ENCODE measurements around the gene SLC12A5.
A peak's percentile ranks its signal among the peaks of the same experiment; 100 is the strongest.

SLC12A5 gene

DNA sequence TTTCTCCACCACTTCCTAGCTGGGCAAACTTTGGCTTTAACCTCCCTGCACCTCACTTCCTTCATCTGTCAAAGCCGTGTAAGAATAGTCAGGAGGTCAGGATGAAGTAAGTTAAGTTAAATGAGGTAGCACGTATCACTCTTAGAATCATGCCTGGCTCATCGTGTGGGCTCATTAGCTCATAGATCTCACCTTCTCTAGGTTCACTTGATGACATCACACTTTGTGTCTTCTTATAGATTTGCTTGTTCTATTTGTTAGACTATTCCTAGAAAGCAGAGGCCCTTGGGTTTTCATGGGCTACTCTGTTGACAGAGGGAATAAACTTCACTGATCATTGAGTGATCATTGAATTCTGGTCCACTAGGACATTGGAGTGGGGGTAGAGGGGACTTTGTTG lies 72.9 kb downstream of the SLC12A5 start:
- no peak for DNase-seq (ENCODE audit: insufficient read length, low spot score)
- no peak for FAIRE-seq

DNA sequence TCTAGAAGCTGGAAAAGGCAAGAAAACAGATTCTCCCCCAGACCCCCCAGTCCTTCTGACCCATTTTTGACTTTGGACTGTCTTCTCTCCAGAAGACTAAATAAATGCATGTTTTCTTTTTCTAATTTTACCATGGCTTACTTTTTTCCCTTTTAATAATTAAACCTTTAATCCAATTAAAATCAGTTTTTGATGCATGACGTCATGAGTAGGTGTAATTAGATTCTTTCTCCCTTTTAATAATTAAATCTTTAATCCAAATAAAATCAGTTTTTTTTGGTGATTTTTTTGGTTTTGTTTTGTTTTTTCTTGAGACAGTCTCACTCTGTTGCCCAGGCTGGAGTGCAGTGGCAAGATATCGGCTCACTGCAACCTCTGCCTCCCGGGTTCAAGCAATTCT lies 73.9 kb downstream of the SLC12A5 start:
- no peak for FAIRE-seq
- DNase-seq (ENCODE audit: insufficient read length, low spot score): no peak

DNA sequence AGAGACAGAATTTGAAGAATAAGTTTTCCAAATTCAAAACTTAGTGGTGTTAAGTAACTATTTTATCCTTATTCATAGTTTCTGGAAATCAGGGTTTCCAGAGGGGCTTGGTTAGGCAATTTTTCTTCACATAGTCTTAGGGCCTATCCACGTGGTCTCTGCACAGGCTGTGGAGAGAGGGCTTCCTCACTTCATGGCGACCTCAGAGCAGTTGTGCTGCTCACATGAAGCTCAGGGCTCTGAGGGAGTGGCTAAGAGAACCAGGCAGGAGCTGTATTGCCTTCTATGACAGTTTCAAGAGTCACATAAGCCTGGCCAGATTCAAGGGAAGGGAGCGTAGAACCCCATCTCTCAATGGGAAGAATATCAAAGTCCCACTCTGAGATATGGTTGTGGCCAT lies 75.2 kb downstream of the SLC12A5 start:
- FAIRE-seq (no peak), DNase-seq (ENCODE audit: insufficient read length, low spot score) (no peak)

DNA sequence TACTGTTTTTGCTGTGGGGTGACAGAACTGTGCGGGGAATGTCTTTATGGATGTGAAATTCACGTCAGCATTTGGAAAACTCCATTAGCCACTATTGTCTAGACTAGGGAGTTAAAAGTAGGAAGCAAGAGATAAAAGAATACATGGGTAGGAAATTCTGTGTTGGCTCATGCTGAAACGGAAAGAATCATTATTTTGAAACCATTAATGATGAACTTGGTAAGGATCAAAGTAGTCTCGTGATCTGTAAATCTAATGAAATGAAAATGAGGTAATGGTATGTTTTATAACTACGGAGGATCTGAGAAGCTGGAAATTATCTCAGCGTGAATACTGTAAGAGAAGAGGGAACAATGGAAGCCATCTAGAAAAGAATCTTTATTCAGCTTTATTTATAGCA lies 78.0 kb downstream of the SLC12A5 start:
- DNase-seq (ENCODE audit: insufficient read length, low spot score) (no peak), FAIRE-seq (peak; percentile 28)

DNA sequence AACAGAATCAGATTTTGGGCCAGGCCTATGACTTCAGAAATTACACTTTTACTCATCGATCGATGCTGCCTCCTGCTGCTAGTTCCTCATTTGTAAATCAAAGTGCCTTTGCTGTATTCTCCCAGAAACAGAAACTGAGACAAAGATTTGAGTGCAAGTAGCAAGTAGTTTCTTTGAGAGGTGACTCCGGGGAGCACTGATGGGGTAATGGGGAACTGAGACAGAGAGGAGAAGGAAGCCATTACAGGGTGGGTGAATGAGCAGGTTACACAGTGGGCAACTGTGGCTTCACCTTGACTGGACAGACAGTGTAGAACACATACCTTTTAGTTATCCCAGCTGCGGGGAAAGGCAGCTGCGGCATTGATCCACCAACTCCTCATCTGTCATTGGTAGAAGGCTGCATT lies 79.4 kb downstream of the SLC12A5 start:
- DNase-seq (ENCODE audit: insufficient read length, low spot score): no peak

DNA sequence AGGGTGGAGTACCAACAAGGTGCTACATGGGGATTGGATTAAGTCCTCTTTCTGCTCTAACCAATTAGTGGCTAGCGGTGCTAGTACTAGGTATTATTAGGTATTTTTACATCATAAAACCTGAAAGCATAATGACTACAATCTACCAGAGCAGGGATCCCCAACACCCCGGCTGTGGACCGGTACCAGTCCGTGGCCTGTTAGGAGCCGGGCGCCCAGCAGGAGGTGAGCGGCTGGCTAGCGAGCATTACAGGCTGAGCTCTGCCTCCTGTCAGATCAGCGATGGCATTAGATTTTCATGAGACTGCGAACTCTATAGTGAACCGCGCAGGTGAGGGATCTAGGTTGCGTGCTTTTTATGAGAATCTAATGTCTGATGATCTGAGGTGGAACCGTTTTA lies 80.0 kb downstream of the SLC12A5 start:
- DNase-seq (ENCODE audit: insufficient read length, low spot score) (no peak), FAIRE-seq (no peak)

More for the DNA sequence above, 79.4 kb downstream of the SLC12A5 start:
- peak; percentile 99 for FAIRE-seq

Measured in GM19239 (cell line).